ENCODE measurements around the gene PRKCE. TPM values are rescaled to one million over a fixed set of nuclear protein-coding genes. Genes with fewer than 3 reads are reported as not detected.

PRKCE gene
- total and polyA plus RNA-seq, 2 donors (not counting 3 experiments of a cell fraction or from before 2014, with no cell fraction given) = 27.9 to 33.9 TPM

DNA sequence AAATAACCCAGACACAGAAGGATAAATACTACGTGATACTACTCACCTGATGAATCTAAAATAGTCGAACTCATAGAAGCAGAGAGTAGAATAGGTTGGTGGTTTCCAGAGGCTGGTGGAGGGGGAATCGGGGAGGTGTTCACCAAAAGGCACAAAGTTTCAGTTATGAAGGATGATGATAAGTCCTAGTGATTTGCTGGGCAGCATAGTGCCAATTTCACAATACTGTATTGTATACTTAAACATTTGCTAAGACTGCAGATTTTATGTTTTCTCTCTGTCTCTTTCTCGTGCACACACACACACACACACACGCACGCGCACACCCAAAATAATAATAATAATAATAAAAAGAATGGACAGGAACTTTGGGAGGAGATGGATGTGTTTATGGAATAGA lies 425.4 kb downstream of the PRKCE start:
- Histone ChIP-seq H3K27ac (ENCODE audit: insufficient read depth, low read depth, low read length) (peak overlapping the region; percentile 84), H3K4me2 (ENCODE audit: insufficient read depth, low read length) (peak overlapping the region; percentile 91), H4K20me1 (replicated peaks; ENCODE audit: control insufficient read depth, extremely low read depth, insufficient read depth, low read length) (no peaks in the 10 kb centered on the region), H3K27me3 (ENCODE audit: control insufficient read depth in 2 of 2, insufficient read depth in 2 of 2, low read length in 2 of 2) (no peaks in the 10 kb centered on the region), H3K9ac (replicated peaks; ENCODE audit: extremely low read depth, insufficient read depth, low read length) (peak overlapping the region; percentile 76), H3K4me1 (ENCODE audit: control insufficient read depth, extremely low read depth, insufficient read depth, low read length) (peaks cover 61% of the 10 kb centered on the region), H3K36me3 (ENCODE audit: control insufficient read depth in 2 of 2, extremely low read depth in 1 of 2, insufficient read depth in 2 of 2, low read length in 2 of 2) (no peaks in the 10 kb centered on the region), H3K4me3 (replicated peaks in 1 of 3; ENCODE audit: insufficient read depth in 1 of 3, low read depth in 1 of 3, low read length in 3 of 3) (peak overlapping the region in 1 of 3 experiments; percentile 59), H3K79me2 (ENCODE audit: control insufficient read depth, insufficient read depth, low read length) (peaks cover 53% of the 10 kb centered on the region), H2AFZ (ENCODE audit: low read depth, low read length) (no peak overlapping the region), H3K9me3 (replicated peaks; ENCODE audit: control insufficient read depth, insufficient read depth, low read length) (no peaks in the 10 kb centered on the region), H3K9me1 (replicated peaks; ENCODE audit: control insufficient read depth, extremely low read depth, insufficient read depth, low read length) (no peaks in the 10 kb centered on the region)
- DNase-seq (ENCODE audit: low read depth, low spot score) (peak; percentile 28), FAIRE-seq (no peak)
- no peak for TF ChIP-seq FOS (IDR thresholded peaks at IDR 0.05; ENCODE audit: borderline replicate concordance, insufficient read depth, low read length)
- TF ChIP-seq, protein P1, sequence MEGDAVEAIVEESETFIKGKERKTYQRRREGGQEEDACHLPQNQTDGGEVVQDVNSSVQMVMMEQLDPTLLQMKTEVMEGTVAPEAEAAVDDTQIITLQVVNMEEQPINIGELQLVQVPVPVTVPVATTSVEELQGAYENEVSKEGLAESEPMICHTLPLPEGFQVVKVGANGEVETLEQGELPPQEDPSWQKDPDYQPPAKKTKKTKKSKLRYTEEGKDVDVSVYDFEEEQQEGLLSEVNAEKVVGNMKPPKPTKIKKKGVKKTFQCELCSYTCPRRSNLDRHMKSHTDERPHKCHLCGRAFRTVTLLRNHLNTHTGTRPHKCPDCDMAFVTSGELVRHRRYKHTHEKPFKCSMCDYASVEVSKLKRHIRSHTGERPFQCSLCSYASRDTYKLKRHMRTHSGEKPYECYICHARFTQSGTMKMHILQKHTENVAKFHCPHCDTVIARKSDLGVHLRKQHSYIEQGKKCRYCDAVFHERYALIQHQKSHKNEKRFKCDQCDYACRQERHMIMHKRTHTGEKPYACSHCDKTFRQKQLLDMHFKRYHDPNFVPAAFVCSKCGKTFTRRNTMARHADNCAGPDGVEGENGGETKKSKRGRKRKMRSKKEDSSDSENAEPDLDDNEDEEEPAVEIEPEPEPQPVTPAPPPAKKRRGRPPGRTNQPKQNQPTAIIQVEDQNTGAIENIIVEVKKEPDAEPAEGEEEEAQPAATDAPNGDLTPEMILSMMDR (IDR thresholded peaks at IDR 0.05; ENCODE audit: extremely low read depth in 1 of 2, insufficient read depth in 1 of 2, low read depth in 1 of 2, low read length in 2 of 2) = no peak
- TF ChIP-seq, protein P2, sequence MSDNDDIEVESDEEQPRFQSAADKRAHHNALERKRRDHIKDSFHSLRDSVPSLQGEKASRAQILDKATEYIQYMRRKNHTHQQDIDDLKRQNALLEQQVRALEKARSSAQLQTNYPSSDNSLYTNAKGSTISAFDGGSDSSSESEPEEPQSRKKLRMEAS (IDR thresholded peaks at IDR 0.05; ENCODE audit: insufficient read depth, insufficient read length) = no peak
- no peak for TF ChIP-seq GATA2 (IDR thresholded peaks at IDR 0.05; ENCODE audit: insufficient read depth, insufficient read length, low read depth, low read length)
- TF ChIP-seq MYC (IDR thresholded peaks at IDR 0.05; ENCODE audit: low read depth, low read length) = no peak
- no peak for TF ChIP-seq JUN (IDR thresholded peaks at IDR 0.05; ENCODE audit: borderline replicate concordance, insufficient read depth, insufficient read length, low read depth)
- TF ChIP-seq POLR2A (IDR thresholded peaks at IDR 0.05; ENCODE audit: low read depth, low read length) = no peak
- no peak for TF ChIP-seq EZH2 (IDR thresholded peaks at IDR 0.05; ENCODE audit: borderline replicate concordance, low read depth, low read length, severe bottlenecking)
- intact Hi-C loops (cut with micrococcal nuclease) = no loop called here
- no TSS peak for BruUV-seq (replicated peaks)
- dilution Hi-C loops (cut with MboI; ENCODE audit: extremely low pct_ligation_motif_present, low sequenced_read_pairs) = no loop called here
- POLR2A ChIA-PET = no interaction called here
- CTCF ChIA-PET = no interaction called here
